DMS53 treated with DMSO at 0.1 percent for 48 hours (cell line): ENCODE results near the gene ZCCHC24.

ENCODE experiments used
- DNase-seq: peaks from one replicate; lab custom pipeline; 2025; ENCODE audit not compliant: unreplicated experiment; lab: John Stamatoyannopoulos, UW

Gene ZCCHC24

GRCh38 chr10:79385804-79386531 is 59.5 kb downstream of the ZCCHC24 start:
- DNase-seq = no peak

GRCh38 chr10:79385392-79385795 is 60.0 kb downstream of the ZCCHC24 start:
- DNase-seq = no peak

GRCh38 chr10:79384773-79385391 is 60.5 kb downstream of the ZCCHC24 start:
- DNase-seq = no peak

- no peak for DNase-seq
Measured at GRCh38 chr10:79383974-79384606, 61.3 kb downstream of the ZCCHC24 start.

GRCh38 chr10:79382491-79382941 is 62.9 kb downstream of the ZCCHC24 start:
- DNase-seq = no peak

GRCh38 chr10:79381804-79382221 is 63.6 kb downstream of the ZCCHC24 start:
- no peak for DNase-seq

- DNase-seq = no peak
Measured at GRCh38 chr10:79380946-79381721, 64.3 kb downstream of the ZCCHC24 start.

- DNase-seq = peak; percentile 83
Measured at GRCh38 chr10:79380125-79380945, 65.1 kb downstream of the ZCCHC24 start.

GRCh38 chr10:79379512-79380124 is 65.8 kb downstream of the ZCCHC24 start:
- no peak for DNase-seq

- no peak for DNase-seq
Measured at GRCh38 chr10:79378647-79379511, 66.5 kb downstream of the ZCCHC24 start.

GRCh38 chr10:79378383-79378646 is 67.1 kb downstream of the ZCCHC24 start:
- DNase-seq = no peak

- DNase-seq = no peak
Measured at GRCh38 chr10:79377557-79378382, 67.7 kb downstream of the ZCCHC24 start.

GRCh38 chr10:79376751-79377556 is 68.5 kb downstream of the ZCCHC24 start:
- DNase-seq = no peak

- no peak for DNase-seq
Measured at GRCh38 chr10:79376078-79376628, 69.3 kb downstream of the ZCCHC24 start.

- DNase-seq = no peak
Measured at GRCh38 chr10:79375321-79376077, 69.9 kb downstream of the ZCCHC24 start.

GRCh38 chr10:79374312-79375191 is 70.9 kb downstream of the ZCCHC24 start:
- DNase-seq = peak; percentile 53
